Astrocyte (in vitro differentiated cells and primary cell): ENCODE measurements around the gene ITPKB.

Experiments used
- CTCF ChIP-seq: IDR thresholded peaks from 2 replicates; pipeline ENCODE4 v1.5.1; 2011; ENCODE audit warnings: low read depth, mild to moderate bottlenecking, inconsistent platforms, low read length, moderate library complexity; ENCODE audit not compliant: insufficient read depth
- EZH2 ChIP-seq: IDR thresholded peaks from 2 replicates; pipeline ENCODE4 v1.6.1; 2012; ENCODE audit warnings: mild to moderate bottlenecking, low read length, inconsistent platforms; ENCODE audit not compliant: insufficient read depth

- TF ChIP-seq CTCF: no peak
- no peak for TF ChIP-seq EZH2
Measured at GRCh38 chr1:226717256-226717909, 21.7 kb downstream of the ITPKB start.
